Kidney epithelial cell (primary cell): ENCODE data around the gene CTPS1. TPM values are rescaled to one million over a fixed set of nuclear protein-coding genes. Genes with fewer than 3 reads are reported as not detected.

Experiments used
- DNase-seq: peaks from one replicate; pipeline ENCODE4 v3.0.0-alpha.2; 2010; ENCODE audit warnings: low read depth
- H3K27me3 ChIP-seq: 2 replicates; pipeline ENCODE4 v1.6.0; 2011; ENCODE audit warnings: low read length; ENCODE audit not compliant: control insufficient read depth, insufficient read depth
- H3K36me3 ChIP-seq: 2 replicates; pipeline ENCODE4 v1.5.1; 2011; ENCODE audit warnings: low read length; ENCODE audit not compliant: control insufficient read depth, insufficient read depth
- H3K4me3 ChIP-seq: 2 replicates; pipeline ENCODE4 v1.5.1; 2011; ENCODE audit warnings: low read depth, mild to moderate bottlenecking, control low read depth, low read length
- CTCF ChIP-seq: IDR thresholded peaks from 2 replicates; pipeline ENCODE4 v1.5.1; 2011; ENCODE audit warnings: mild to moderate bottlenecking, moderate library complexity, low read length, control low read depth, inconsistent platforms; ENCODE audit not compliant: insufficient read depth, poor library complexity, severe bottlenecking
- total RNA-seq: library from RNA; depleted of rRNA; stranded (reverse); fragments of >200 nt; gene quantifications from 2 replicates; pipeline ENCODE4 v1.2.3, GENCODE V29; 2015

Gene CTPS1
- total RNA-seq, 1 donor from 2014 or later, result 59.8 TPM

GRCh38 chr1:40971966-40972365, 7.5 kb upstream of the CTPS1 start:
- Histone ChIP-seq H3K27me3 (no peaks in the 10 kb centered on the region), H3K36me3 (no peaks in the 10 kb centered on the region), H3K4me3 (no peak overlapping the region)
- TF ChIP-seq CTCF, result no peak
- no peak for DNase-seq

- no peak for DNase-seq
- Histone ChIP-seq H3K27me3 (no peaks in the 10 kb centered on the region), H3K36me3 (no peaks in the 10 kb centered on the region), H3K4me3 (no peak overlapping the region)
- no peak for TF ChIP-seq CTCF
Measured at GRCh38 chr1:40973912-40974311, 5.6 kb upstream of the CTPS1 start.

GRCh38 chr1:40974945-40975344, 4.6 kb upstream of the CTPS1 start:
- DNase-seq, result no peak
- Histone ChIP-seq H3K4me3 (no peak overlapping the region), H3K36me3 (no peaks in the 10 kb centered on the region), H3K27me3 (no peaks in the 10 kb centered on the region)
- no peak for TF ChIP-seq CTCF

GRCh38 chr1:40976952-40977690, 2.4 kb upstream of the CTPS1 start:
- Histone ChIP-seq H3K36me3 (no peaks in the 10 kb centered on the region), H3K4me3 (no peak overlapping the region), H3K27me3 (no peaks in the 10 kb centered on the region)
- TF ChIP-seq CTCF, result no peak
- no peak for DNase-seq

GRCh38 chr1:40977716-40978115, 1.8 kb upstream of the CTPS1 start:
- no peaks in the 10 kb centered on the region for H3K36me3 ChIP-seq
- no peak for DNase-seq

More at GRCh38 chr1:40977716-40978115, 1.8 kb upstream of the CTPS1 start:
- Histone ChIP-seq H3K4me3 (no peak overlapping the region), H3K27me3 (no peaks in the 10 kb centered on the region)
- no peak for TF ChIP-seq CTCF
